ENCODE data around the gene U2AF2.

- TF ChIP-seq CTCF (IDR thresholded peaks at IDR 0.05) (no peak), POLR2A (IDR thresholded peaks at IDR 0.05) (no peak)
Measured at GRCh38 chr19:55673465-55673864, 18.6 kb downstream of the U2AF2 start.

Measured in uterus (tissue), 2 donors.